Activated CD8-positive, alpha-beta memory T cell treated with anti-CD3 and anti-CD28 coated beads for 4 hours (primary cell): ENCODE data around the gene CREBZF.
A peak's percentile ranks its signal among the peaks of the same experiment; 100 is the strongest.

Source experiments
- DNase-seq, 2 donors: peaks; one replicate each; pipeline ENCODE4 v3.0.0-alpha.2; 2020; ENCODE audit warnings: low read depth in 2 of 2

Gene CREBZF, protein sequence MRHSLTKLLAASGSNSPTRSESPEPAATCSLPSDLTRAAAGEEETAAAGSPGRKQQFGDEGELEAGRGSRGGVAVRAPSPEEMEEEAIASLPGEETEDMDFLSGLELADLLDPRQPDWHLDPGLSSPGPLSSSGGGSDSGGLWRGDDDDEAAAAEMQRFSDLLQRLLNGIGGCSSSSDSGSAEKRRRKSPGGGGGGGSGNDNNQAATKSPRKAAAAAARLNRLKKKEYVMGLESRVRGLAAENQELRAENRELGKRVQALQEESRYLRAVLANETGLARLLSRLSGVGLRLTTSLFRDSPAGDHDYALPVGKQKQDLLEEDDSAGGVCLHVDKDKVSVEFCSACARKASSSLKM

DNA sequence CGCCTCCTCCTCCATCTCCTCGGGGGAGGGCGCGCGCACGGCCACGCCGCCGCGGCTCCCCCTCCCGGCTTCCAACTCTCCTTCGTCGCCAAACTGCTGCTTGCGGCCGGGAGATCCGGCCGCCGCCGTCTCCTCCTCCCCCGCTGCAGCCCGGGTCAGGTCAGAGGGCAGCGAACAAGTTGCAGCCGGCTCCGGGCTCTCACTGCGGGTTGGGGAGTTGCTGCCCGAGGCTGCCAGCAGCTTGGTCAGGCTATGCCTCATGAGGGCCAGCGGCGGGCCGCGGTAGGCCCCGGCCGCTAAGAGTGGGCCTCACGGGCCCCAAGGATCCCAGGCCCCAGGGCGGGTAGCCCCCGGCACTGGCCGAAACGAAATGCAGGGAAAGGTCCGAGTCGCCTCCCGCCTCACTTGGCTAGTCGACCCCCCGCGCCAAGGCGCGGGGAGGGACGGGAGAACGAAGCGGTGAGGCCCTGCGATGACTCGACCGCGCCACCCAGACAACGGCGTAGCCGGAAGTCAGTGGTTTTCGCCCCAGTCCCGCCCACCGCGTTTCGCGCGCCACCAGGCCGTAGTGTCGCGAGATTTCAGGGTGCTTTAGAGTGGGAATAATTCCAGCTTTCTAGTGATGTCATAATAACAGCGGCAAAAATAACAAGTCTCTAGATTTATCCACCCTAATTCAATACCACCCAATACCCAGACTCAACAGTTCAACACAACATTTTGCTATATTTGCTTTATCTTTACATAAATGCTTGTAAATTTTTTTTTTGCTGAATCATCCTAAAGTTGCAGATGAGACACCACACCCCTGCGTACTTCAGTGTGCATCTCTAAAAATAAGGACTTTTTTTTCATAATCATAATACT, at the start of gene CREBZF:
CREBZF (minus strand) TSS at position 515 of the 867 bp plus-strand sequence; CDS start at position 261, 254 bp downstream.
- peak; percentile 87 to 89 for DNase-seq

DNA sequence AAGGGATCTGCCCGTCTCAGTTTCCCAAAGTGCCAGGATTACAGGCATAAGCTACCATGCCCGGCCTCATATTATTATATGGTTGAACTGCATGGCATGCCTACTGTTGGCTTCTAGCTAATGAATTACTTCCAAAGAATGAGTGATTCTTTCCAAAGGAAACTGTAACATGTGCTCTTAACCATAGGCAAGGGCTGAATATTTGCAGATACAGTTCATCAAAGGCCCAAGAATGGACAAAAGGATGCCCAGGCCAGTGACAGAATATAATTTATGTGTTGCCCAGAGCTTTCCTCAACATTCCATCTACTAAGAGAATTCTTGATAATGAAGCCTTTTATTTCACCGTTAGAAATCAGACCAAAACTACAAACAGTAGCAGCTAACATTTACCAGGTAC, 48.0 kb upstream of the CREBZF start:
- DNase-seq = no peak

DNA sequence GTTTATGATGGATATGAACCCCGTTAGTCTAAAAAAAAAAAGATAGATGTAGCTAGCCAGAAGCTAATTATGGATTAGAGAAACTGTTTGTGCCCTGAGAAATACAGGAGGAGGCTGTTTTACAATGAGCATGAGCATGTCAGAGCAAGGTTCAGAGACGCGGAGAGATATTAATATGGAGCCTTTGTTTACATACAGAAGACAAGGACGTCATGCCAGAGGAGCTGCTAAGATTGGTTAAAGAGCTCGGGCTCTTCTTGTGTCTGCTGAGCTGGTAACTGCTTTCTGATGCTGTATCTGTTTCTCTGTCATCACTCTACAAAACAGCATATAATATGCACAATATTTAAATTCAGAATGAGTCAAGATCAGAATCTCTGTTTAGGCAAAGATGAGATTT, 46.0 kb upstream of the CREBZF start:
- no peak for DNase-seq

DNA sequence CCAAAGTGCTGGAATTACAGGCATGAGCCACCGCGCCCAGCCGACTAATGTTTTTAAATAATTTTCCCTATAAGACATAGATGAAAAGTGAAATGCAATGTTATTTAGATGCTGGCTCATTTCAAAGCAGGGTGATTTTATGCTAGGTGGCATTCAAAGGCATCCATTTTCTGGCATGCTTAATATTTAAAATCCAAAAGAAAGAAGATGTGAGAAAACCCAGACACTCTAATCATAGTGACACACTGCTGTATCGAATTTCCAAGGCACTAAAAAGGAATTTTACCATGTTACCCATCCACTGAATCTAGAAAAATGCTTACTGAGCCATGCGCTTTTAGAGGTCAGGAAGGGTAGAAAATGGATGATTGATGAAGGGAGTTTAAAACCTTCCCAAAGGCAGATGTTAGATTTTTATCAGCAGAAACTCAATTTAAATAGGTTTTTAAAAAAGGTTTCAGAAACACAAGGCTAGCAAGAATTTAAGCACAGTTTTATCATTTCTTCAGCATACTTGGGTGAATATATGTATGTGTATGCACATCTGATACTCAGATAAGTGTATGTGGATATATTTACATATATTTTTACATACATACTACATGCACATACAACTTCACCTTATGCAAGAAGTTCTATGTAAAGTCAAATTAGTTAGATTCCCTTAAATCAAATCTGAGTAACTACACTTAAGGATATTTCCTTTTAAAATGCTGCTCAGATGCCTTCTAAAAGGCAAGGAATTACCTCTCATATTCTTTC, 45.2 kb upstream of the CREBZF start:
- no peak for DNase-seq

DNA sequence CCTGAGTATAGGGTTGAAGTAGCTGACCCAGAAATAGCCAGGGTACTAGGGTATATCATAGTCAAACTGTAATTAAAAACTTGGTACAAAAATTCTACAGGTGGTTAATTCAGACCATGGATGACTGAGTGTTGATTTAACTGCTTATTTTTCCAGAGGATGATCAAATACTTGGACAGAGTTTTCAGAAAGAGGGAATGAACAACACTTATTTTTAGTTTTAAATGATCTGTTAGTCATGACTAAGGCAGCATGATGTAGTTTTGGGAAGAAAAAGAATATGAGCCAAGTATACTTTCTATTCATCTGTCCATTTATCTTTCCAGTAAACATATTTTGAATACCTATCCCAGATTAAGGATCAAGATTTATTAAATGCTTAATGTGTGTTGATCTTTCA, 40.9 kb upstream of the CREBZF start:
- no peak for DNase-seq

DNA sequence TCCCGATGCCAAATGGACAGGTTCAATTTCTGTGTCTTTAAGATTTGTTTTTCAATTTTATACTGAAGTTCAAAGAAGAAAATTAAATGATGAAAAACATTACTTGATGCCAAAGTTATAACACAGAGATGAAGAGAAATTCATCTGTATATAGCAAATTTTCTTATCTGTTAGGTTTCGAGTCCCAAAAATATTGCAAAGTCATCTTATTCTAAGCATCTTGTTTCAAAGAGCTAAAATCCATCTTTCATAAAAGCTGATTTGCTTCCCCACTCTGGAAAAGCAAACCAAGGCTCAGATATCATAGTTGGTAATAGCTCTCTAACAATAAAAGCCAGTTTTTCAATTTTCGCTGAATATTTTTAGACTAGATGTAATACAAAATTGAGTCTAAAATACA, 40.0 kb upstream of the CREBZF start:
- DNase-seq = no peak

DNA sequence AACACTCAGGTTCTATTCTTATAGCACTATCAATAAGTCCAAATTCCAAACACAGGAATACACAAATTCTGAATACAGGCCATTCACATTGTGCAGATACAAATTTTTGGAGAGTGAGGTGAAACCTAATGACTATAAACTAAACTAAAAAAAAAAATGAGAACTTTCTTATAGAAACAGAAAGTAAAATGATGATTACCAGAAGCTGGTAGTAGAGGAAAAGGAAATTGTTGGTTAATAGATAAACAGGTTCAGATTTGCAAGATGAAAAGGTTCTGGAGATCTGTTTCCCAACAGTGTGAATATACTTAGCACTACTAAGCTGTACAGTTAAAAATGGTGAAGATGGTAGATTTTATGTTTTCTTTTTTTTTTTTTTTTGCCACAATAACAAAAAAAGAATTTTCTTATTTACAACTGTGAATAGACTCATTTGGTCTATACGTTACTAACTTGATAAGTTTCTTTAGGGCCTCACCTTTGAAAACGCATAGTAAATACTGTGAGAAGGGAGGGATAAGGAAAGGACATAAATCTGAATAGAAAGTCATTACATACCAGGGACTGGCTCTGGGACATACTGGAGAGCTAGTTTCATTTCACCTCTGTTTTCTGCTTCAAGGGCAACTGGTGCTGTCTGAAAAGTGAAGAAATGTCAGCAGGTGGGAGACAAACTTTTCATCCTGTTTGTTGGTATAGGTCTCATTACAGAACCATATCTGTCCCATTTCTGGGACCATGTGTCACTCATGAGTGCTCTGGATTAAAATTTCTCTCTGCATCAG, 35.2 kb upstream of the CREBZF start:
- no peak for DNase-seq

DNA sequence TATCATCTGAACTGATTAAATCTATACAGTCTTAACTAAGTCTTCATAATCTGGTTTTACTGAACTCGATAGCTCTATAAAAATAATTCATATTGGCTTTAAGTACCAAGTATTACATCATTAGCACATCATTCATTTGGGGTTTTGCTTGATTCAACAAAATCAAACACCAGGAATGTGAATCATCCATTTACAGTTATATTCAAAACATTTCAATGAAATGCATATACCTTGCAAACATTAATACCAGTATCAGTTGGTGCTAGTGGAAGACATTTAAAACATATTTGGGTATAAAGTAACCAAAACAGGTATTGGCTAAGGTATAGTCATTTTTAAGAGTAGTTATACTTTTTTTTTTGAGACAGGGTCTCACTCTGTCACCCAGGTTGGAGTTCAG, 33.3 kb upstream of the CREBZF start:
- no peak for DNase-seq

DNA sequence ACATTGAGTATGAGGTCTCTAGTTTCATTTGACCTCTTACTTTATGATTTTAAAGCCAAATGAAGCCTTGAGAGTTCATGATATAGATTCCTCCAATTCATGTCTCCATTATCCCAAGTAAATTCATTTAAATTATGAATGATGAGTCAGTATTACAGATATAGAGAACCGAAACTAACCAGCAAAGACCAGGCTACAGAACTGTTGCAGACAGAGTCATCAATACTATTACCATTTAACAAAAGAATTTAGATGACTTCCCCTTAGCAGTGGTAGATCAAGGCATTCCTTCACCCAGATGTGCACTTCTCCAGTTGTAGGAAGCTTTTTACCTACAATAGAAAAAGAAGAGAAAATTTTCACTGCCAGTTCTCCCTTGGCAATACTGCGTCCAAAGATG, 32.8 kb upstream of the CREBZF start:
- no peak for DNase-seq

DNA sequence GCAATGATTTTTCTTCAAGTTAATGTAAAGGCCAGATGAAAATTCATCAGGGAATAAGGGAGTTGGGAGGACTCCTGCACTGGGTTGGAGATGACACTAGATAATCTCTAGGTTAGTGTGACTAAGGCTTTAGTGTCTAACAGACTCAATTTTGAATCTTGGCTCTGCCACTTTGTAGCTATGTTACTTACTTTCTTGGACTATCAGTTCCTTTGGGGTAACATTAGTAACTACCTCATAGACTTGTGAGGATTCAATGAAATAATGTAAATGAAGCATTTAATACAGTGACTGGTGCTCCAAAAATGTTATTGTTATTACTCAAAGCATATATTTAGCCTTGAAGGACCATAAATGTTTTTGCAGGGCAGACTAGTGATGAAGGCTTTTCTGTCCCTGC, 30.6 kb upstream of the CREBZF start:
- no peak for DNase-seq

DNA sequence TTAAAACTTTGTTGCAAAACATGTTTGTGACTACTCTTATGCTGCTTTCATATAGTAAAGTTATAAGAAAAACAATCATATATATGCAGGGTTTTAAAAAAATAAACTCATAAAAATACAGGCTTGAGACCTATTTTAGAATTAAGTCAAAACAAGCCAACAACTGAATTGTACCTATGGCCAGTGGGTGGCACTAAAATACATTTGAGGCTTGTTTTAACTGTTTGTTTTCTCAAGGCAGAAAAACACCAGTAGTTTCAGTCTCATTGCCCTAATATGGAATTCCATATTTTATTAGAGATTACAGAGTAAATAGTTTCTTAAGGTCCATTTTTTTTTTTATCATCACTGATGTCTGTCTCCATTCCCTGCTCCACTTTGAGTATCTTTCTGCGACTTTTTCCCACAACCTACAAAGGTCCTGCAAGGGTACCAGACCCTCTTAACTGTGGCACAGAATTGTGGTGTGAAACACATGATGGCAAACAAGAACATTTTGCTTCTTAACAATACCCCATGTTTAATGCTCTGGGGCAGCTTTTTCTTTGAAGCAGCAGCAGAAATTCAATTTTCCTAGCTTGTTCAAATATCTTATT, 29.6 kb upstream of the CREBZF start:
- no peak for DNase-seq

DNA sequence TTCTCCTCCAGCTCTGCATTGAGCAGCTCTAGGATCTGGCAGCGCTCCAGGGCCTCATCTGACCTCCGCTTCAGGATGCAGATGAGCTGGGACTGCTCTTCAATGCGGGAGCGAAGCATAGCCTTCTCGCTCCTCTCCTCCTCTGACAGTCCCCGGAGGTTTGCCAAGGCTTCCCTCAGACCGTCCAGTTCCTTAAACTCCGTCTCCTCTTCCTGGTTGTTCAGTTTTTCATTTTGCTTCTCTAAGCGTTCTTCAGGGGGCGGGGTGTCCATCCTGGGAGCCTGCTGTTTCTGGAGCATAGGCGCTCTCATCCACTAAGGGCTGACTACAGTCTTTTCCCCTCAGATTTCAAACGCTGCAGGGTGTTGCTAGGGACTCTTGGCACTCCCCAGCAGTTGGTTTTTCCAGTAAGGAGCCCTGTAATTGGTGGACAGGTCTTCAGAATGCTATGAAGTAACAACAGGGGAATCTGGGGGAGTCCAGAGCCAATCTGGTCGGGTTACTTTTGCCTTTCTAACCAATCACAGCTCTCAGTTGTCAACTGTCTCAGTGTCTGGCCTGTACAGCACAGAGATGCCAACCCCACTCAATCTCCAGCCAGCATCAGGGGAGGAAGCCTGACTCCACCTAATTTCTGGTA, 21.0 kb upstream of the CREBZF start, which contains the start of gene CCDC89:
CCDC89 (minus strand) TSS at position 376 of the 640 bp plus-strand sequence; CDS start at position 311, 65 bp downstream.
- no peak for DNase-seq

DNA sequence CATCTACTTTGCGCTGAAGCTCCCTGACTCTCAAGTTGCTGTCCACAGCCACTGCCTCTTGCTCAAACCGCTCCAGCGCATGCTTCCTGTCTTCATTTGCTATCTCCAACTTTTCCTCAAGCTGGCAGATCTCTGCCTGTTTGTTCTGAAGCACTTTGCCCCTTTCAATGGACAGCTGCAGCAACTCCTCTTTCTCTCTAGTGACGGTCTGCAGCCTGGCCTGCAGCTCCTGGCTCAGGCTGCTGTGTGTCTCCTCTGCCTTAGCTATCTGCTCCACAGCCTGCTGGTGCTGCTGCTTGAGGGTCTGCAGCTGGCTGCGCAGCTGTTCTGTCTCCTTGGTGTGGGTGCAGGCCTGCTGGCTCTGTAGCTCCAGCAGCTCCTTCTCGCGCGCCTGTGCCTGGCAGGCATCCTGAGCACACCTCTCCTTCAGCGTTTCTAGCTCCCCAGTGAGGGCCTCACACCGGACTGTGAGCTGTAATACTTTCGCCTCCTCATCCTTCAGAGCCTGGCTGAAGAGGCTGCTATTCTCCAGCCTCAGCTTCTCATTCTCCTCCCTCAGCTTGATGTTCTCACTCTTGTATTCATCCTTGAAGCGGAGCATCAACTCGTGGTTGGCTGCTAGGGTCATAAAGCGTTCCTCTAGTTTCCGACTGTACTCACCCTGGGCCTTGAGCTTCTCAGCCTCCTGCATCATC, 20.3 kb upstream of the CREBZF start:
- DNase-seq = no peak

DNA sequence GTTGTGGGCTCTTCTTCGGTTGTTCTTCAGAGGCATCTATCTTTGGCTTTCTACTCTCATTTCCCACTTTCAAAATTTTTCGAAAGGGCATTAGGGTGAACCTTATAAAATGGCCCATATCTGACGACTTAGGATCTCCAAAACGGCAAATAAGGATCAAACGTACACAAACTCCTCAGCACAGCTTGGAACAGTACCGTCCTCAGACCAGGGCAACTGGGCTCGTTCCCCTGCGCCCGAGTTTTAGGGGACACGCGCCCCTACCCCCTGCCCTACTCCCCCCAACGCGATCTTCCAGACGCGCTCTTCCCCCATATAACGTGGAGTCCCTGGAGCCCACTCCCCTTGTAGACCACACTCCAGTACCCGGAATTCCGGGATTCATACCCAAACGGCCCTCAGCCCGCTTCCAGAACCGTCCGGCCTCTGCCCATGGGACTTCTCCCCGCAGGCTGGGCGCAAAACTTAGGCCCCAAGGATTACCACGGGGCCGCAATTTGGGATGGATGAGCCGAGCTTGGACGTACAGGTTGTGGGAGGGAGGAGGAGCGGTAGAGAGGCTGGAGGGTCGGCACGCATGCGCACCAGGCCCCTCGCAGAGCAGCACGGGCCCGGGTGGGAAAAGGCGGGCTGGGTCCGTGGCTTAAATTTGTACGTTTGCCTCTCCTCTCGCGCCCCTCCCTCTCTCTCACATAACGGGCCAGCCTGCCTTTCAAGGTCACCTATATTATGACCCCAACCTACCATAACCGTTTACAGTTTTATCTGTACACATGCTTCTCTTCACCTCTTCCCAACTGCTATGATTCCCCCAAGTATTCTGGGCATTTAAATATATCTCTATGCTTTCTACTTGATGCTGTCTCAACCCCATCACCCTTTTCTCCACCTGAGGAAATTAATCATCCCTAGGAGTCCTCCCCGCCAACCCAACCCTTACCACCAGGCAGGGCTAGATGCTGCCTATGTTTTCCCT, 17.7 kb upstream of the CREBZF start:
- peak; percentile 40 to 41 for DNase-seq

DNA sequence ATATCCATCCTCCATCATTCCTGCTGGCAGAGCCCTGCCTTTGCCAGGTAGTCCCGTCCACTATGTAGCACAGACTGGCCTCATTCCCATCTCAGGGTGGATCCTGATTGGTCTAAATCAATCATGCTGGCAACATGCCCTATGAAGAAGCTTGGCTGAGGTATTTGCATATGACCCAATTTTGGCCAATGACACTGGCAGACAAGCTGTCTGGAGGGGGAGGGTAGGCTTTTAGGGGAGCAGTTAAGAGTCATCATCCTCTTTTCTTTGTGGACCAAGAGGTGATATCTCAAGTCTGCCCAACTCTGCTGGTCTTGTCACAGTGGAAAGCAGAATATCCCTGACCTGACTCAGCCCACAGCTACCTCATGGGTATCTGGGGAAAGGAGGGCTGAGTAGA, 16.0 kb upstream of the CREBZF start:
- no peak for DNase-seq

DNA sequence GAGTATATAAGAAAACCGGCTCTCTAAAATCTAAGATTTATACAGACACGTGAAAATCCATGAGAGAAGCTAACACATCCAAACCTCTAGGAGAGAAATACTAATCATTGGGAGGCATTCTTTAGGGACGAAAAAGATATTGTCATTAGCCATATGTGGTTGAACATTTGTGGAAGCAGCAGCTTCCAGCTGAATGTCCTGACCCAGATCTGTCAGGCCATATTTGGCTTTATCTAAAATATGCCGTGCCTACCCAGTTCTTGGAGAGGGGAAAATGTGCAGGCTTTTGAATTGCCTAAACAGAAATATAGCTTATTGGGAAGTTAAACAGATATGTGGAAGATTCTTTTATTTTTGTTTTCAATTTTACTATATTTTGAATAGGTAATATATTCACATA, 14.6 kb upstream of the CREBZF start:
- DNase-seq = no peak

DNA sequence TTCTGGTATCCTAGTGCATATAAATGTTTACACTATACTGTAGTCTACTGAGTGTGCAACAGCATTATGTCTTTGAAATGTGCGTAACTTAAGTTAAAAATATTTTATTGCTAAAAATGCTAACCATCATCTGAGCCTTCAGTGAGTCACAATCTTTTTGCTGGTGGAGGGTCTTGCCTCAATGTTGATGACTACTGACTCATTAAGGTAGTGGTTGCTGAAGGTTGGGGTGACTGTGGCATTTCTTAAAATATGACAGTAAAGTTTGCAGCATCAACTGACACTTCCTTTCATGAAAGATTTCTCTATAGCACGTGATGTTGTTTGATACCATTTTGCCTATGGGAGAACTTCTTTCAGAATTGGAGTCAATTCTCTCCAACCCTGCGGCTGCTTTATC, 8.5 kb upstream of the CREBZF start:
- no peak for DNase-seq

DNA sequence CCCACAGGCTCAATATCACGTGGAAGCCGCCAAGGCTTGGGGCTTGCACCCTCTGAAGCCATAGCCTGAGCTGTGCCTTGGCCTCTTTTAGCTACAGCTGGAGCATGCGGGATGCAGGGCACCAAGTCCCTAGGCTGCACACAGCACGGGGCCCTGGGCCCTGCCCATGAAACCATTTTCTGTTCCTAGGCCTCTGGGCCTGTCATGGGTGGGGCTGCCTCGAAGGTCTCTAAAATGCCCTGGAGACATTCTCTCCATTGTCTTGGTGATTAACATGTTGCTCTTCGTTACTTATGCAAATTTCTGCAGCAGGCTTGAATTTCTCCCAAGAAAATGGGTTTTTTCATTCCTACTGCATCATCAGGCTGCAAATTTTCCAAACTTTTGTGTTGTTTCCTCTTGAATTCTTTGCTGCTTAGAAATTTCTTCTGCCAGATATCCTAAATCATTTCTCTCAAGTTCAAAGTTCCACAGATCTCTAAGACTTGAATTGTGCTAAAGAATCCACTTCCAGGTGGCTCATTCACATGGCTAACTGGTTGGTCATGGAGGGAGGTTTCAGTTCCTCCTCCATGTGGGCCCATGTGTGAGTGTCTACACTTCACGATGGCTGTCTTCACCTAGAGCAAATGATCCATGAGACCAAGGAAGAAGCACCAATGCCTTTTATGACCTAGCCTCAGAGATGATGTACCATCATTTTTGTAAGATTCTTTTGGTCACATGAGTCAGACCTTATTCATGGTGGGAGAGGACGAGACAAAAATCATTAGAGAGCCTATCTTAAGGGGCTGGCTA, 7.4 kb upstream of the CREBZF start:
- no peak for DNase-seq
